ENCODE results near the gene MIGA2. TPM values are rescaled to one million over a fixed set of nuclear protein-coding genes. Genes with fewer than 3 reads are reported as not detected.

MIGA2 gene
- total RNA-seq, 1 experiment from 2014 or later, result 29.6 TPM

- no peaks in the 10 kb centered on the region for H3K9me2 ChIP-seq (replicated peaks; ENCODE audit: low read length)
- no peaks in the 10 kb centered on the region for H3K9me3 ChIP-seq (ENCODE audit: low read length)
- H3K36me3 ChIP-seq (ENCODE audit: low read depth, low read length), result peaks cover 3% of the 10 kb centered on the region; the same call in 1 of the 2 replicates
- no peak overlapping the region for H3K9ac ChIP-seq (ENCODE audit: low read length)
- H2AFZ ChIP-seq (ENCODE audit: low read length), result no peak overlapping the region
- no TSS peak for BruUV-seq (replicated peaks)
- intact Hi-C loops (cut with micrococcal nuclease), result no loop called here
- ATAC-seq (no peak), DNase-seq (no peak)
- H3K79me2 ChIP-seq (ENCODE audit: low read length), result peaks cover 44% of the 10 kb centered on the region
- H3K4me2 ChIP-seq (ENCODE audit: low read length), result no peak overlapping the region
- H3K4me1 ChIP-seq (ENCODE audit: insufficient read depth, low read length), result no peaks in the 10 kb centered on the region
- TF ChIP-seq EZH2 (IDR thresholded peaks at IDR 0.05; ENCODE audit: low read length, unreplicated experiment) (no peak), EZH2phosphoT487 (IDR thresholded peaks at IDR 0.05; ENCODE audit: borderline replicate concordance, low read length) (no peak), CTCF (conservative IDR thresholded peaks at IDR 0.05; ENCODE audit: low read depth, low read length) (no peak)
- H3K27me3 ChIP-seq (ENCODE audit: low read length), result no peaks in the 10 kb centered on the region
- POLR2A ChIA-PET (ENCODE audit: unreplicated experiment), result no interaction called here
- no peak overlapping the region for H3K4me3 ChIP-seq (ENCODE audit: low read length)
- CTCF ChIA-PET, result interaction anchor here (0.6 kb wide), 1 partner anchor 59 kb away, joined by 3 read pairs; the partner anchor contains the start of gene IER5L
- no peaks in the 10 kb centered on the region for H3F3A ChIP-seq (ENCODE audit: low read length, unreplicated experiment)
- H3K27ac ChIP-seq (ENCODE audit: low read length), result no peak overlapping the region
- no peaks in the 10 kb centered on the region for H4K20me1 ChIP-seq (ENCODE audit: low read length)
These were observed 82.4 kb downstream of the MIGA2 start for GRCh38 chr9:129118799-129119198.

GRCh38 chr9:129121483-129121882, 85.1 kb downstream of the MIGA2 start:
- no TSS peak for BruUV-seq (replicated peaks)

More at GRCh38 chr9:129121483-129121882, 85.1 kb downstream of the MIGA2 start:
- ChIA-PET POLR2A (ENCODE audit: unreplicated experiment) (no interaction called here), CTCF (no interaction called here)
- DNase-seq, result no peak
- Histone ChIP-seq H3K36me3 (ENCODE audit: low read depth, low read length) (peaks cover 8% of the 10 kb centered on the region; the same call in 1 of the 2 replicates), H3K27ac (ENCODE audit: low read length) (no peak overlapping the region), H3K9me3 (ENCODE audit: low read length) (no peaks in the 10 kb centered on the region), H3F3A (ENCODE audit: low read length, unreplicated experiment) (no peaks in the 10 kb centered on the region), H3K4me2 (ENCODE audit: low read length) (no peak overlapping the region), H3K79me2 (ENCODE audit: low read length) (peaks cover 20% of the 10 kb centered on the region), H3K27me3 (ENCODE audit: low read length) (no peaks in the 10 kb centered on the region), H2AFZ (ENCODE audit: low read length) (no peak overlapping the region), H3K9ac (ENCODE audit: low read length) (no peak overlapping the region), H3K9me2 (replicated peaks; ENCODE audit: low read length) (no peaks in the 10 kb centered on the region), H3K4me1 (ENCODE audit: insufficient read depth, low read length) (peaks cover 6% of the 10 kb centered on the region; the same call in 1 of the 2 replicates), H4K20me1 (ENCODE audit: low read length) (no peaks in the 10 kb centered on the region), H3K4me3 (ENCODE audit: low read length) (no peak overlapping the region)
- intact Hi-C loops (cut with micrococcal nuclease), result no loop called here
- no peak for ATAC-seq
- TF ChIP-seq EZH2 (IDR thresholded peaks at IDR 0.05; ENCODE audit: low read length, unreplicated experiment), result no peak
- no peak for TF ChIP-seq EZH2phosphoT487 (IDR thresholded peaks at IDR 0.05; ENCODE audit: borderline replicate concordance, low read length)
- no peak for TF ChIP-seq CTCF (conservative IDR thresholded peaks at IDR 0.05; ENCODE audit: low read depth, low read length)

Other genes with a start within 250 kb of the MIGA2 start
- 15.0 and 18.8 TPM in 2 replicates for gene TBC1D13, start 249.4 kb upstream of the MIGA2 start, total RNA-seq (2014; rRNA removed)
- 37.0 and 51.5 TPM in 2 replicates for gene ENDOG, start 218.1 kb upstream of the MIGA2 start, total RNA-seq (2014; rRNA removed)
- gene SPOUT1, start 206.8 kb upstream of the MIGA2 start, total RNA-seq (2014; rRNA removed), result 27.2 and 30.5 TPM in 2 replicates
- 7.4 and 12.9 TPM in 2 replicates for gene KYAT1, start 154.7 kb upstream of the MIGA2 start, total RNA-seq (2014; rRNA removed)
- gene LRRC8A, start 154.5 kb upstream of the MIGA2 start, total RNA-seq (2014; rRNA removed), result 58.9 and 65.5 TPM in 2 replicates
- 1.6 TPM in 1 of 2 replicates, not detected in the other for gene PHYHD1, start 115.6 kb upstream of the MIGA2 start, total RNA-seq (2014; rRNA removed)
- 17.9 and 23.7 TPM in 2 replicates for gene DOLK, start 89.0 kb upstream of the MIGA2 start, total RNA-seq (2014; rRNA removed)
- gene NUP188, start 88.9 kb upstream of the MIGA2 start, total RNA-seq (2014; rRNA removed), result 48.0 and 52.0 TPM in 2 replicates
- gene SH3GLB2, start 8.3 kb upstream of the MIGA2 start, total RNA-seq (2014; rRNA removed), result 44.1 and 60.4 TPM in 2 replicates
- gene DOLPP1, start 44.5 kb downstream of the MIGA2 start, total RNA-seq (2014; rRNA removed), result 27.3 and 37.1 TPM in 2 replicates
- gene CRAT, start 74.2 kb downstream of the MIGA2 start, total RNA-seq (2014; rRNA removed), result 12.8 and 16.1 TPM in 2 replicates
- gene PTPA, start 74.8 kb downstream of the MIGA2 start, total RNA-seq (2014; rRNA removed), result 138 and 154 TPM in 2 replicates
- 42.8 and 46.1 TPM in 2 replicates for gene IER5L, start 141.6 kb downstream of the MIGA2 start, total RNA-seq (2014; rRNA removed)

Measured in PC-3 (cell line).